Activated CD4-positive, alpha-beta T cell treated with anti-CD3 and anti-CD28 coated beads for 24 hours (primary cell): ENCODE data around the gene LRP1B.

Experiments
- DNase-seq, 2 donors: peaks; one replicate each; pipeline ENCODE4 v3.0.0-alpha.2; 2020; ENCODE audit warnings: low read depth in 2 of 2

Gene LRP1B

GRCh38 chr2:140262908-140263307, 1867.9 kb downstream of the LRP1B start:
- no peak for DNase-seq

- DNase-seq: no peak
Measured at GRCh38 chr2:140257692-140258300, 1873.0 kb downstream of the LRP1B start.

DNA sequence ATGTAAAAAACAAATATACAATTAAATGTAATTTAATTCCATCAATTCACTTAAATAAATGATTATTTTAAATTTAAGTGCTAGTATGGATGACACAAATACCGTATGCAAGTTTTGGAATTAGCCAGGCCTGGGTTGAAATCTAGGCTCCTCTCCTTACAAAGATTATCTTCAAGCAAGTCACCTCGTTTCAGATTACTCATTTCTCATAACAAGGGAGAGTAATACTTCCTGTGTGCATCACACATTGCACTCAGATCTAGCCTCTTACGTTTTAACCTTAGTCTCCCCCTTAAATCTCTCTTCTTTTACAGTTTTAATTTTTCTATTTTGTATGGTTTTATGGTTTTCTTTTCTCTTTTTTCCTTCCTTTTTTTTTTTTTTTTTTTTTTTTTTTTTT, 1874.7 kb downstream of the LRP1B start:
- no peak for DNase-seq

GRCh38 chr2:140249821-140250220, 1881.0 kb downstream of the LRP1B start:
- DNase-seq: no peak

- DNase-seq: no peak
Measured at GRCh38 chr2:140248623-140249022, 1882.2 kb downstream of the LRP1B start.

DNA sequence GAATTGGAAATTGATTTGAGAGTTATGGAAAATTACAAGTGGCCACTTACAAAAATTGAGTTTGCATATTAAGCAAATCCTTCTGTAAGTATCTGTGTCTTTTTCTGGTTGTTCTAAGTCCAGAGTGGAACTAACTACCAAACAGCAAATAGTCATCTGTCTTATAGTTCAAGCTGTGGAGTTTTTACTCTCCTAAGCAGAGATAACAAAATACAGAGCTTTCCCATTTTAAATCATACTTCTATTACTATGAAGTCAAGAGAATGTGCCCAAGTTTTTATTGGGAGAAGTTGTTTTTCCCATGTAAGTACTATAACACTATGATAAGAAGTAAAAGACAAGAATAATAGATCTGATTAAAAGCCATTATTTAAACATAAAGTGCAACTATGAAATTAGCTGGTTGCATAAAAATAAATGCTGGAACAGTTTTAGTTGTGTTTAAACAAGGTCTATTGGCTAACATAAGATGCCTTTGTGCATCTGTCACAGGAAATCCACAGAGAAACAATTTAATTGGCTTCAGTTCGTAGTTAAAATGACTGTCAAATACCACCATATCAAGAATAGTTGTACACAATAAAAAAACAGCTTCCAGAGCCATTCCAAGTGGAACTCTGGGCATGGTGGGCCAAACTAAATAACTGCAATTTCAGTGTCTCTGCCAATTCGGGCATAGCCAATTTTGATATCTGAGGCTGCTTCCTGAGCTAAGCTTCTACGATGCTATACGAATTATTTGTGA, 1883.2 kb downstream of the LRP1B start:
- DNase-seq: no peak

GRCh38 chr2:140246957-140247356, 1883.9 kb downstream of the LRP1B start:
- no peak for DNase-seq

GRCh38 chr2:140246058-140246457, 1884.8 kb downstream of the LRP1B start:
- DNase-seq: no peak

DNA sequence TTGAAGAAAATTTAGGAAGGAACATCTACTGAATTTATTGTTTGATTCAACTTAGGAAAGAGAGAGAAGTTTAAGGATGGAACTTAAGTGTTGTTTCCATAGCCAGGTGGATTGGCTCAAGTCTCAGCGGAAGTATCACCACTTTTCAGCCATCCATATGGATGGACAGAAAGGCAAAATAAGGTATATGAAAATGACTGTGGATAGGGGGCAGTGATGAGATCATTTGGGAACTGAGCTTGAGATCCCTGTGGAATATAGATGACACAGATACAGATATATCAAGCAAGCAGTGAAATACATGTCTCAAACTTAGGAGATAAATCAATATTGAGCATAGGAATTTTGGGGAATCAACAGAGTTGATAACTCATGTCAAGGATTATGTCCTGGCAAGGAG, 1887.9 kb downstream of the LRP1B start:
- no peak for DNase-seq

DNA sequence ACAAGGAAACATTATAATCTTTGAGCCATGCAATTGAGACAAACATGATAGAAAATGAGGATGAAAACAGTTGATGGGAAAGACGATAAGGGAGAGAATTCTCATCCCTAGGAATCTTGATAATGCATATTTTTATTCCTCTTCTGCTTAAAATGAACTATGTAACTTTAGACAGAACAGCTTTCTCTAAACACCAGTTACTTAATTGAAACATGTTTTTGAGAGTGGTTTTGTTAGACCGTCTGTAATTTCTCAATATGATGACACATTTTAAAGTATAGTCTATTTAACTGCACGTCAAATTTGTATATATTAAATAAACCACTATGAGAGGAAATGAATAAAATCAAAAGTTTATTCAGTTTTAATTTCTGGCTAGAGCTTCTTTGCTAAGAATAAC, 1896.7 kb downstream of the LRP1B start:
- no peak for DNase-seq

DNA sequence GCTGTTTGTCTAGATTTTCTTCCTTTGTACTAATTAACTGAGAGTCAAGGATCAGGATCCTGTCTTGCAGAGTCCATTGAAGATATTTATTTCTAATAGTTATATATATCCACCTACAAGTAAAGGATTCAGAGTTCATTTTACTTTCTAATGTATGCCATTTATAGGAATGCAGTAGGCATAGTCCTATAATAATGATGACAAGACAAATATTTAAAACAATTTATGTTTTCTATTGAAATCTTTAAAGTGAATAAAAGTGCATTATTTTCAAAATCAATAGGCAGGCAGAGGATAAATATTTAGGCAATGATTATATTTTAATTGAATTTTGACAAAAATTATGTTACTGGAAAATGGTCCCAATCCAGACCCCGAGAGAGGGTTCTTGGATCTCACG, 1919.9 kb downstream of the LRP1B start:
- DNase-seq: no peak

DNA sequence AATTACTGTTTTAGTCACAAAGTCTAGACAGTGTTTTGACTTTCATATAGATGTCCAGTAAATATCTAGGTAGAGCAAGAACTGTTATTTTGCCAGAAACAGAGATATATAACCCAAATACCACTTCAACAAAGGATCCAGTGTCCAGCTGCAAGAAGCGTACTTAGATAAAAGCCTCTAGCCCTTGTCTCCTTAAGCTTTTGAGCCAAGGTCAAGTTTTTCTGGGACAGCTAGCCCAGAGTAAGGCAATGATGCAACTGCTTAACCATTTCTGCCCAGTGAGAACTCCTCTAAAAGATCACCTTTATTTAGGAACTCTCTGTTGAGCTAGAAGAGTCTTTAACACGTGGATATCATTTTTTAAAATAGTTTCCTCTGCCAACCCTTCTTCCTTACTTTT, 1925.7 kb downstream of the LRP1B start:
- no peak for DNase-seq

DNA sequence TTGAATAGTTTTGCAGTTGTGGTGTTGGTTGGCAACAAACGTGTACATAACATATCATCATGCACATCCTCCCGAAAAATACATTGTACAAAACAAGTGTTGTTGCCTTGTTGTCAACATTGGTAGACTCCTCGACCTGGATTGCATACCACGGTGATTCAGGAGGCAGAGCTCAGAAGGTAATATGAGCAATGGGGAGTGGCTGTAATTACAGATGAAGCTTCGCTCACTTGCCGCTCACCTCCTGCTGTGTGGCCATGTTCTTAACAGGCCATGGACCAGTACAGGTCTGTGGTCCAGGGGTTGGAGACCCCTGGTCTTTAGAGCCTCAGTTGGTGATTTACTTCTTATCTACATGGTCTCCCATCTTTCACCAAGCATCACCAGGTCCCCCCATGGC, 1927.5 kb downstream of the LRP1B start:
- no peak for DNase-seq

- DNase-seq: no peak
Measured at GRCh38 chr2:140201572-140201971, 1929.2 kb downstream of the LRP1B start.

DNA sequence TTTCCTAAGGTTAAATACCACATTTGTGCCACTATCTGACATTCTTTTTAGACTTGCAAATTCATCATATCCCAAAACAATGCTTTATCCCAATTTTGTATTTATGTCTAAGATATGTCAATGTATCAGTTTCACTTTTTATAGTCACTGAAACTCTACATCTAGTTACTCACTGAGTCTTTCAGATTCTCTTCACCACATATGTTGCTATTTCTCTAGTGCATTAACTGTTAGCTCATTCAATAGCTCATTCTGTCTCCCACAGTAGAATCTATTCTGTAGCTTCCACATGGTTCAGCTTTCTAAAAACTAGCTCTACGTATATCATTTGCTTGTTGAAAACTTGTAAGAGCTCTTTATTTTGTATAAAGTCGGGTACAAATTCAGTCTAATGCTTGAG, 1930.1 kb downstream of the LRP1B start:
- no peak for DNase-seq

- no peak for DNase-seq
Measured at GRCh38 chr2:140200307-140200706, 1930.5 kb downstream of the LRP1B start.

DNA sequence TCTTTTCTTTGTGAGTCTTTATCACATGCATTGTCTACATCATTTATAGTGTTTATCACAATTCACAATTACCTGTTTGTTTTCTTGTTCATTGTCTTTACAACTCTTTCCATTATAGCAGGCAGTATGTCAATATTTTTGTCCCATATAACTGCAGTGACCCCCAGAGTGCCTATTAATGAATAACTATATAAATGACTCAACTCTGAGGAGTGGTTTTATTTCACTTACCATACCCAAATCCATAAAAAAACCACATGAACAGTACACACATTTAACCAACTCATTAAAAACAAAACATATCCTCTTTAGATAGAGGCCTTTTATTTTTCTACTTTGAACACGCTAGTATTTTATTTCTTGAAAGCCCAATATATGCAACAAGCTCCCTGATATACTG, 1931.5 kb downstream of the LRP1B start:
- no peak for DNase-seq

DNA sequence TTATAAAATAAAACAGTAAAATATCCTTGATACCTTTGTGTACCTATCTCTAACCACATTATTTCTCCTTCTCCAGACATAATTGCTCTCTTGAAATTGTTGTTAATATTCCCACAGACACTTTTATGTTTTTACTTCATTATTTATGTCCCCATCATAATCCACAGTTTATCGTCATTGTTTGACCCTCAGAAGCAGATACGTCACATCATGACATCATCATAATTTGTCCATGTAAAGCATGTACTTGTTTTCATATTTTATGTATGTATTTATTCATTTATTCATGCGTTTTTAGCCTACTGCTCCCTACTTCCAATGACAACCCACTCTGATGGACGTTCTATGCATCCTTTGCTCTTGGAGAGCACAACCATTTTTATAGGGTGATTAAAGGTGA, 1943.7 kb downstream of the LRP1B start:
- DNase-seq: no peak

- DNase-seq: no peak
Measured at GRCh38 chr2:140186313-140186712, 1944.5 kb downstream of the LRP1B start.

DNA sequence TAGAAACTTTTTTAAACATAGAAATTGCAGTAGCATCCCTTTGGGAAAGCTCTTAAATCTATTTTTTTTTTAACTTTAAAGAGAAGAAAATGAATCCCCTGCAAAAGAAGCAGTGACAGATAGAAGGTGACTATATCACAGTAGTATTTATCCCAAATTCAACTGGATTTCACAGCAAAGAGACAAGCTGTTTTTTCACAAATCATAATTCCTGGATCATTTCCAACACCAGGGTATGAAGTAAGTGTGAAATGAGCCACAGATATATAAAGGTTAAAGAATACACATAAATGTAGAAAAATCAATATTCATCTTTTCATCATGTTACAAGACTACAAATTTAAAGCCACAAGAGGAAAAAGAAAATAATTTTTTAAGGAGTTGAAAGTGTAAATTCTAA, 1945.7 kb downstream of the LRP1B start:
- no peak for DNase-seq

DNA sequence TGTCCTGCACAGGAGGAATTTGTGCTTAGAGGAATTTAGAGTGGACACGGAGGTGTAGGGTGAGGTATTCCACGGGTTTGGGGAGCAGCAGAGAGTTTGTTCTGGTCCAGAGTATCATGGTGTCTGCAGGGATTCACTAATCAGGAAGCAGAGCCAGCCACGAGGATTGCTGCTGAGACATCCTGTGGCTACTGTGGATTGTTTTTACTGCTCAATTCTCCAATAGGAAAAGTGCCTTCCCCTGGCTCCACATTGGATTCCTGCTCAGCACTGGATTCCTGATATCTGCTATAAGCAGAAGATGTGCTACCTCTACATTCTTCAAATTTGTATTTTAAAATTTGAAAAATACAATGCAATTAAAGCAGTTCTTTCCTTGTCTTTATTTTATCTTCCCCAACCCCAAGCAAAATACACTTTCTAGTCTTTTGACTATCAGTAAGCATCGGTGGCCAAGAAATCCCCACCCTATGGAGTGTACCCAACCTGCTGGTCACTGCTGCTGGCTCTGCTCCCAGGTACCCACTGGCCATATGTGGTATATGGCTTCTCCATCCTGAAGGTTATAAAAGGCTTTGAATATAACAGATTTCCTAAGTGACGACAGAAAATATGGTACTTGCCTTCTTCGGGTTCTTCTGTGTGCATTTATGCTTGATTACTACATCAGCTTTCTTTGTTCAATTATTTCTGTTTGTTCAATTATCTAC, 1947.6 kb downstream of the LRP1B start:
- no peak for DNase-seq
